Panc1 (cell line): ENCODE data around the gene TTLL5.

Experiments
- POLR2AphosphoS5 ChIP-seq: IDR thresholded peaks from 2 replicates; pipeline ENCODE4 v1.6.1; 2012; ENCODE audit warnings: mild to moderate bottlenecking, low read depth, low read length, moderate library complexity
- SIN3A ChIP-seq: IDR thresholded peaks from 2 replicates; pipeline ENCODE4 v1.6.1; 2012; ENCODE audit warnings: low read depth, mild to moderate bottlenecking, low read length, moderate library complexity, borderline replicate concordance; ENCODE audit not compliant: insufficient read depth
- TF ChIP-seq, protein P1 (sequence below): fragments of 450-650 bp; IDR thresholded peaks from 2 replicates; pipeline ENCODE4 v1.5.1; 2017; ENCODE audit warnings: mild to moderate bottlenecking

- TF ChIP-seq, protein P1, sequence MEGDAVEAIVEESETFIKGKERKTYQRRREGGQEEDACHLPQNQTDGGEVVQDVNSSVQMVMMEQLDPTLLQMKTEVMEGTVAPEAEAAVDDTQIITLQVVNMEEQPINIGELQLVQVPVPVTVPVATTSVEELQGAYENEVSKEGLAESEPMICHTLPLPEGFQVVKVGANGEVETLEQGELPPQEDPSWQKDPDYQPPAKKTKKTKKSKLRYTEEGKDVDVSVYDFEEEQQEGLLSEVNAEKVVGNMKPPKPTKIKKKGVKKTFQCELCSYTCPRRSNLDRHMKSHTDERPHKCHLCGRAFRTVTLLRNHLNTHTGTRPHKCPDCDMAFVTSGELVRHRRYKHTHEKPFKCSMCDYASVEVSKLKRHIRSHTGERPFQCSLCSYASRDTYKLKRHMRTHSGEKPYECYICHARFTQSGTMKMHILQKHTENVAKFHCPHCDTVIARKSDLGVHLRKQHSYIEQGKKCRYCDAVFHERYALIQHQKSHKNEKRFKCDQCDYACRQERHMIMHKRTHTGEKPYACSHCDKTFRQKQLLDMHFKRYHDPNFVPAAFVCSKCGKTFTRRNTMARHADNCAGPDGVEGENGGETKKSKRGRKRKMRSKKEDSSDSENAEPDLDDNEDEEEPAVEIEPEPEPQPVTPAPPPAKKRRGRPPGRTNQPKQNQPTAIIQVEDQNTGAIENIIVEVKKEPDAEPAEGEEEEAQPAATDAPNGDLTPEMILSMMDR: no peak
- TF ChIP-seq POLR2AphosphoS5 (no peak), SIN3A (no peak)
Observed at GRCh38 chr14:75734854-75735253, 73.8 kb downstream of the TTLL5 start.
